K562 (cell line): ENCODE data around the gene KCNMB2. TPM values are rescaled to one million over a fixed set of nuclear protein-coding genes. Genes with fewer than 3 reads are reported as not detected.

Source experiments
- ATAC-seq: fragments of 200-7000 bp; cut with Tn5 transposase; 3 replicates; pipeline ENCODE4 v1.9.1; 2020; ENCODE audit warnings: moderate library complexity
- BruUV-seq: library from RNA; stranded (reverse); fragments of 400-500 nt; replicated peaks from 2 replicates; lab custom pipeline; 2021; lab: Mats Ljungman, UMichigan
- CTCF ChIA-PET: fragments of 300-600 bp; formaldehyde crosslinking; extraction: SDS; loops from one replicate; lab custom pipeline; 2021; ENCODE audit warnings: low intra/inter-chr PET ratio; lab: Yijun Ruan, JAX
- POLR2A ChIA-PET: fragments of 300-600, 350-650 bp; sonication (Branson Sonifier 250); formaldehyde crosslinking; extraction: SDS; loops from one replicate; lab custom pipeline; 2021; ENCODE audit warnings: antibody characterized with exemption, inconsistent platforms; lab: Yijun Ruan, JAX
- DNase-seq, 4 experiments: peaks; one replicate each; pipeline versions ENCODE4 v3.0.0 to v3.0.0-alpha.2; 2011 to 2018; ENCODE audit warnings: low spot score in 3 of 4, mixed read lengths in 3 of 4; ENCODE audit errors: extremely low read depth in 1 of 4
- FAIRE-seq: peaks from 2 replicates; lab custom pipeline; 2011; peaks lifted over from hg19 to GRCh38; lab: Jason Lieb, UNC
- H2AFZ ChIP-seq: 2 replicates; pipeline ENCODE4 v1.6.0; 2011; ENCODE audit warnings: low read depth, low read length, control low read depth, inconsistent platforms
- H3K27ac ChIP-seq: fragments of 200-600 bp; 3 replicates; pipeline ENCODE4 v1.8.0; 2011; ENCODE audit warnings: low read depth, mild to moderate bottlenecking, control low read depth, inconsistent platforms, low read length, moderate library complexity, mixed read lengths; ENCODE audit errors: extremely low read depth
- H3K27me3 ChIP-seq, 2 experiments: fragments of 300-600 bp in 1 of 2; 2 replicates in 1 of 2; 3 replicates in 1 of 2; pipeline versions ENCODE4 v1.6.0 to v1.8.0; 2011; ENCODE audit warnings: inconsistent platforms in 2 of 2, low read length in 2 of 2, mild to moderate bottlenecking in 1 of 2, mixed read lengths in 1 of 2, moderate library complexity in 1 of 2; ENCODE audit not compliant: control insufficient read depth in 2 of 2, insufficient read depth in 2 of 2
- H3K36me3 ChIP-seq: fragments of 300-600 bp; 3 replicates; pipeline ENCODE4 v1.8.0; 2011; ENCODE audit warnings: mild to moderate bottlenecking, low read length, inconsistent platforms; ENCODE audit not compliant: control insufficient read depth, insufficient read depth
- H3K4me1 ChIP-seq, 2 experiments: fragments of 200-600 bp in 1 of 2; replicated peaks in 1 of 2; 2 replicates in 1 of 2; 3 replicates in 1 of 2; pipeline versions ENCODE4 v1.5.1 to v1.8.0; 2011; ENCODE audit warnings: inconsistent platforms in 2 of 2, low read length in 2 of 2, mild to moderate bottlenecking in 1 of 2, mixed read lengths in 1 of 2, moderate library complexity in 1 of 2; ENCODE audit not compliant: control insufficient read depth in 2 of 2, insufficient read depth in 2 of 2
- H3K4me2 ChIP-seq: 2 replicates; pipeline ENCODE4 v1.6.1; 2011; ENCODE audit warnings: low read length, control low read depth, inconsistent platforms, mixed read lengths; ENCODE audit not compliant: insufficient read depth
- H3K4me3 ChIP-seq: fragments of 200-600 bp; sonication (generic), shearing (Covaris generic); 2 replicates; pipeline ENCODE4 v1.5.1; 2016; ENCODE audit warnings: control low read depth, inconsistent platforms
- H3K79me2 ChIP-seq: fragments of 200-600 bp; 3 replicates; pipeline ENCODE4 v1.8.0; 2011; ENCODE audit warnings: low read length, inconsistent platforms; ENCODE audit not compliant: control insufficient read depth, insufficient read depth
- H3K9ac ChIP-seq, 2 experiments: 2 replicates each; pipeline versions ENCODE4 v1.6.0 to v1.6.1; 2011; ENCODE audit warnings: low read depth in 2 of 2, low read length in 2 of 2, control low read depth in 1 of 2, inconsistent platforms in 1 of 2, mild to moderate bottlenecking in 1 of 2, mixed read lengths in 1 of 2; ENCODE audit not compliant: insufficient read depth in 1 of 2
- H3K9me1 ChIP-seq: one replicate; pipeline ENCODE4 v1.6.0; 2011; ENCODE audit warnings: inconsistent platforms, mild to moderate bottlenecking, low read length, moderate library complexity; ENCODE audit not compliant: control insufficient read depth, insufficient read depth
- H3K9me3 ChIP-seq: replicated peaks from 2 replicates; pipeline ENCODE4 v1.5.1; 2011; ENCODE audit warnings: low read depth, low read length, inconsistent platforms; ENCODE audit not compliant: control insufficient read depth, insufficient read depth
- H4K20me1 ChIP-seq: replicated peaks from 2 replicates; pipeline ENCODE4 v1.6.1; 2011; ENCODE audit warnings: low read length, inconsistent platforms, mixed read lengths; ENCODE audit not compliant: control insufficient read depth, insufficient read depth
- HNRNPLL ChIP-seq: fragments of 200-400 bp; formaldehyde crosslinking; IDR thresholded peaks from 2 replicates; pipeline ENCODE4 v1.6.1; 2017; ENCODE audit warnings: low read length, low read depth, mild to moderate bottlenecking; ENCODE audit not compliant: poor library complexity, severe bottlenecking
- PTTG1 ChIP-seq: fragments of 450-650 bp; IDR thresholded peaks from 2 replicates; pipeline ENCODE4 v1.6.1; 2016; ENCODE audit warnings: low read depth, mild to moderate bottlenecking, missing genetic modification characterization, missing compliant biosample characterization
- SMAD2 ChIP-seq: fragments of 150-350 bp; IDR thresholded peaks from 2 replicates; pipeline ENCODE4 v1.6.1; 2014; ENCODE audit warnings: low read depth, mild to moderate bottlenecking, low read length
- ZBTB43 ChIP-seq: sonication (generic); formaldehyde crosslinking; IDR thresholded peaks from 2 replicates; pipeline ENCODE4 v1.8.0; 2023; ENCODE audit warnings: mild to moderate bottlenecking, missing genetic modification reagents
- ZNF165 ChIP-seq: fragments of 250-450 bp; sonication (Bioruptor Pico); IDR thresholded peaks from 2 replicates; pipeline ENCODE4 v1.4.0; 2020; ENCODE audit warnings: borderline replicate concordance
- ZNF778 ChIP-seq: fragments of 450-650 bp; formaldehyde crosslinking; IDR thresholded peaks from 2 replicates; pipeline ENCODE4 v1.4.0; 2020; ENCODE audit warnings: mild to moderate bottlenecking, moderate library complexity
- in situ Hi-C: fragments of 300-500 bp; cut with MboI; formaldehyde crosslinking; loops from 4 replicates; pipeline ENCODE4 v1.15.0; 2018; ENCODE audit warnings: inconsistent platforms, mixed read lengths
- intact Hi-C: fragments of 100-400 bp; cut with micrococcal nuclease; formaldehyde crosslinking; loops from 2 replicates; pipeline ENCODE4 v1.14.2; 2022
- polyA plus RNA-seq, 8 experiments: library from polyadenylated mRNA; depleted of rRNA in 4 of 8; stranded (reverse) in 5 of 8; unstranded in 3 of 8; fragments of >200 nt; fragmentation: Nextera tagmentation in 2 of 8; fragmentation: Illumina TruSeq in 1 of 8; extraction: Ambion mirVana in 2 of 8; extraction: Trizol in 1 of 8; gene quantifications; 2 replicates each; pipeline versions ENCODE4 v1.2.1 to v1.2.3, GENCODE V29; 2011 to 2014; ENCODE audit warnings: inconsistent platforms in 1 of 8, missing spikeins in 1 of 8
- total RNA-seq, 7 experiments: library from RNA; depleted of rRNA in 6 of 7; stranded (reverse); fragments of >200 nt in 6 of 7; fragmentation: Illumina TruSeq in 2 of 7; extraction: Trizol in 2 of 7; gene quantifications; 2 replicates each; pipeline versions ENCODE4 v1.2.1 to v1.2.3, GENCODE V29; 2011 to 2021; ENCODE audit warnings: low replicate concordance in 1 of 7
- TF ChIP-seq, protein P1 (sequence below): sonication (generic); formaldehyde crosslinking; IDR thresholded peaks from 2 replicates; pipeline ENCODE4 v1.8.0; 2023; ENCODE audit warnings: missing genetic modification reagents, mild to moderate bottlenecking, borderline replicate concordance
- TF ChIP-seq, protein P2 (sequence below): IDR thresholded peaks from 2 replicates; pipeline ENCODE4 v1.6.1; 2011; ENCODE audit warnings: borderline replicate concordance, low read depth, mild to moderate bottlenecking, moderate library complexity, low read length; ENCODE audit not compliant: insufficient read depth, poor library complexity, severe bottlenecking
- TF ChIP-seq, protein P3 (sequence below): fragments of 250-450 bp; sonication (Bioruptor Pico); IDR thresholded peaks from 2 replicates; pipeline ENCODE4 v1.8.0; 2021; ENCODE audit warnings: borderline replicate concordance, mild to moderate bottlenecking, moderate library complexity; ENCODE audit not compliant: poor library complexity, severe bottlenecking

KCNMB2 gene
- total and polyA plus RNA-seq, 9 of the 15 experiments (the other 6 are each of a cell fraction or from before 2014, with no cell fraction given), result 0.04 to 0.15 TPM; not detected in 7

DNA sequence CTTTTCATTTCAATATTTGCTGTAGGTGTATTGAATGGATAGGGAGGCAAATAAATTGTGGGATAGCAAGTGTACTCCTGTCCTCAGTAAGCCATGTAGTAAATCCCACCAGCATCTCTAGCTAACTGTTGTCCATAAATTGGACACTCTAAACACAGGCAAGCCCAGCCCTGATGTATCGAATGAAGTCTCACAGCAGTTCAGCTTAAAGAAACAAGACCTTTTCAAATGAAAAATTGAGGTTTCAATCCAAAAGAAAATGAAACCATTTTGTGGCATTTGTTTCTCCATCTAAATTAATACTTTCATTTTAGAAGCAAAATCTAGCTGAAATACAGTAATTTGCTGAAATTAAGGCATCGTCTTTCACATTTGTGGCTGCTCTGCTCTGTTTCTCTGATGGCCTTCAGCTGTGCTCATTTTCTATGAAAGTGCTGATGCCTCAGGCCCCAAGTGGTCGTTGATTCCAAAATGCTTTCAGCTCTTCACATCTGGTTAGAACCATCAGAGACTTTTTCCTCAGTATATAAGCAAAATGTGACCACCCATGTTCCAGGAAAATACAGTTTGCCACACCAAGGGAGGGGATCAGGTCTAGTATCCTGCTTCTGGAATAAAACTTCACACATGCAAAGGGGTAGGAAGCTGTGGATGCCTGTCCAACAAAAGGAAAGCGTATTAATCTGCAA lies 290.3 kb downstream of the KCNMB2 start (continued):
- TF ChIP-seq, protein P1, sequence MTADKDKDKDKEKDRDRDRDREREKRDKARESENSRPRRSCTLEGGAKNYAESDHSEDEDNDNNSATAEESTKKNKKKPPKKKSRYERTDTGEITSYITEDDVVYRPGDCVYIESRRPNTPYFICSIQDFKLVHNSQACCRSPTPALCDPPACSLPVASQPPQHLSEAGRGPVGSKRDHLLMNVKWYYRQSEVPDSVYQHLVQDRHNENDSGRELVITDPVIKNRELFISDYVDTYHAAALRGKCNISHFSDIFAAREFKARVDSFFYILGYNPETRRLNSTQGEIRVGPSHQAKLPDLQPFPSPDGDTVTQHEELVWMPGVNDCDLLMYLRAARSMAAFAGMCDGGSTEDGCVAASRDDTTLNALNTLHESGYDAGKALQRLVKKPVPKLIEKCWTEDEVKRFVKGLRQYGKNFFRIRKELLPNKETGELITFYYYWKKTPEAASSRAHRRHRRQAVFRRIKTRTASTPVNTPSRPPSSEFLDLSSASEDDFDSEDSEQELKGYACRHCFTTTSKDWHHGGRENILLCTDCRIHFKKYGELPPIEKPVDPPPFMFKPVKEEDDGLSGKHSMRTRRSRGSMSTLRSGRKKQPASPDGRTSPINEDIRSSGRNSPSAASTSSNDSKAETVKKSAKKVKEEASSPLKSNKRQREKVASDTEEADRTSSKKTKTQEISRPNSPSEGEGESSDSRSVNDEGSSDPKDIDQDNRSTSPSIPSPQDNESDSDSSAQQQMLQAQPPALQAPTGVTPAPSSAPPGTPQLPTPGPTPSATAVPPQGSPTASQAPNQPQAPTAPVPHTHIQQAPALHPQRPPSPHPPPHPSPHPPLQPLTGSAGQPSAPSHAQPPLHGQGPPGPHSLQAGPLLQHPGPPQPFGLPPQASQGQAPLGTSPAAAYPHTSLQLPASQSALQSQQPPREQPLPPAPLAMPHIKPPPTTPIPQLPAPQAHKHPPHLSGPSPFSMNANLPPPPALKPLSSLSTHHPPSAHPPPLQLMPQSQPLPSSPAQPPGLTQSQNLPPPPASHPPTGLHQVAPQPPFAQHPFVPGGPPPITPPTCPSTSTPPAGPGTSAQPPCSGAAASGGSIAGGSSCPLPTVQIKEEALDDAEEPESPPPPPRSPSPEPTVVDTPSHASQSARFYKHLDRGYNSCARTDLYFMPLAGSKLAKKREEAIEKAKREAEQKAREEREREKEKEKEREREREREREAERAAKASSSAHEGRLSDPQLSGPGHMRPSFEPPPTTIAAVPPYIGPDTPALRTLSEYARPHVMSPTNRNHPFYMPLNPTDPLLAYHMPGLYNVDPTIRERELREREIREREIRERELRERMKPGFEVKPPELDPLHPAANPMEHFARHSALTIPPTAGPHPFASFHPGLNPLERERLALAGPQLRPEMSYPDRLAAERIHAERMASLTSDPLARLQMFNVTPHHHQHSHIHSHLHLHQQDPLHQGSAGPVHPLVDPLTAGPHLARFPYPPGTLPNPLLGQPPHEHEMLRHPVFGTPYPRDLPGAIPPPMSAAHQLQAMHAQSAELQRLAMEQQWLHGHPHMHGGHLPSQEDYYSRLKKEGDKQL (CRISPR knock-in tag), result no peak
- TF ChIP-seq SMAD2, result no peak

DNA sequence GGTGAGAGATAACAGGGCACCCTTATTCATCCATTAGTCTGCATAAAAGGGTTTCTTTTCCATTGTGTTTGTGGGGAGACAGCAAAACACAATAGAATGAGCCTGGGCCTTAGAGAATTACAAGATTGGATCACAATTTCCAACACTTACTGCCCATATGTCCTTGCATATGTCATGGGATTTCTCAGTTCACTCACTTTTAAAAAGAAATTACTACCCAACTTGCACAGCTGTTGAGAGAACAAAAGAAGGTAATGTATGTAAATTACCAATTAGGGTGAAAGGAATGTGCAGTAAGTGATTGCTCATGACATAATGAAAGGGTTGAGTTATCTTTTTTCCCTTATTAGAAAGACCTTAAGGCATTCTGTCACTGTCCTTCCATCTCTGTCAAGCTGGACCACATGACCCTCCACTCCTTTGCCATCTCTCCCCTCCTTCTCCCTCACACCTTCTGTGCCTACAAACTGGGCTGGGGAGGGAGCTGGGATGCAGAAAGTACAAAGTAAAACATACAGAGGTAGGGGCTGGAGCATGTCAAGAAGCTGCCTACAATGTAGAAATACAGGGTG lies 291.1 kb downstream of the KCNMB2 start:
- Histone ChIP-seq H3K4me2 (no peak overlapping the region), H3K27me3 (no peaks in the 10 kb centered on the region), H3K9me1 (no peaks in the 10 kb centered on the region), H3K27ac (no peak overlapping the region), H3K4me3 (no peak overlapping the region), H3K4me1 (no peaks in the 10 kb centered on the region), H3K36me3 (no peaks in the 10 kb centered on the region), H2AFZ (no peak overlapping the region), H4K20me1 (no peaks in the 10 kb centered on the region), H3K9me3 (no peaks in the 10 kb centered on the region), H3K9ac (no peak overlapping the region), H3K79me2 (no peaks in the 10 kb centered on the region)
- CTCF ChIA-PET, result no interaction called here
- FAIRE-seq (no peak), DNase-seq (no peak), ATAC-seq (no peak)
- in situ Hi-C loops (no loop called here), intact Hi-C loops (no loop called here)
- BruUV-seq, result no TSS peak
- POLR2A ChIA-PET, result interaction anchor here (2.4 kb wide), 1 partner anchor 10 kb away, joined by 6 read pairs; no protein-coding TSS in a partner anchor
- TF ChIP-seq PTTG1 (tag) (no peak), ZBTB43 (CRISPR knock-in tag) (no peak), ZNF165 (CRISPR knock-in tag) (no peak), ZNF778 (CRISPR knock-in tag) (no peak), HNRNPLL (no peak)
- TF ChIP-seq, protein P2, sequence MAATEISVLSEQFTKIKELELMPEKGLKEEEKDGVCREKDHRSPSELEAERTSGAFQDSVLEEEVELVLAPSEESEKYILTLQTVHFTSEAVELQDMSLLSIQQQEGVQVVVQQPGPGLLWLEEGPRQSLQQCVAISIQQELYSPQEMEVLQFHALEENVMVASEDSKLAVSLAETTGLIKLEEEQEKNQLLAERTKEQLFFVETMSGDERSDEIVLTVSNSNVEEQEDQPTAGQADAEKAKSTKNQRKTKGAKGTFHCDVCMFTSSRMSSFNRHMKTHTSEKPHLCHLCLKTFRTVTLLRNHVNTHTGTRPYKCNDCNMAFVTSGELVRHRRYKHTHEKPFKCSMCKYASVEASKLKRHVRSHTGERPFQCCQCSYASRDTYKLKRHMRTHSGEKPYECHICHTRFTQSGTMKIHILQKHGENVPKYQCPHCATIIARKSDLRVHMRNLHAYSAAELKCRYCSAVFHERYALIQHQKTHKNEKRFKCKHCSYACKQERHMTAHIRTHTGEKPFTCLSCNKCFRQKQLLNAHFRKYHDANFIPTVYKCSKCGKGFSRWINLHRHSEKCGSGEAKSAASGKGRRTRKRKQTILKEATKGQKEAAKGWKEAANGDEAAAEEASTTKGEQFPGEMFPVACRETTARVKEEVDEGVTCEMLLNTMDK, result no peak
- TF ChIP-seq, protein P3, sequence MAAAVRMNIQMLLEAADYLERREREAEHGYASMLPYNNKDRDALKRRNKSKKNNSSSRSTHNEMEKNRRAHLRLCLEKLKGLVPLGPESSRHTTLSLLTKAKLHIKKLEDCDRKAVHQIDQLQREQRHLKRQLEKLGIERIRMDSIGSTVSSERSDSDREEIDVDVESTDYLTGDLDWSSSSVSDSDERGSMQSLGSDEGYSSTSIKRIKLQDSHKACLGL, result no peak
